SK-N-SH (cell line): Measurements from ENCODE around the gene MALT1.

Source experiments
- CHD2 ChIP-seq: fragments of 150-350 bp; IDR thresholded peaks from 2 replicates; pipeline ENCODE4 v1.6.1; 2018; ENCODE audit warnings: low read length; ENCODE audit not compliant: partially characterized antibody
- CTCF ChIP-seq: fragments of 200-600 bp; sonication (generic); IDR thresholded peaks from 2 replicates; pipeline ENCODE4 v1.6.1; 2017; ENCODE audit warnings: antibody characterized with exemption, mild to moderate bottlenecking, moderate library complexity
- EZH2phosphoT487 ChIP-seq: fragments of 200-600 bp; sonication (generic); IDR thresholded peaks from 2 replicates; pipeline ENCODE4 v1.6.1; 2017; ENCODE audit warnings: low read depth, mixed run types, mild to moderate bottlenecking, antibody characterized with exemption, moderate library complexity, borderline replicate concordance
- NRF1 ChIP-seq: IDR thresholded peaks from 2 replicates; pipeline ENCODE4 v1.6.1; 2012; ENCODE audit warnings: low read depth, mild to moderate bottlenecking, low read length
- POLR2AphosphoS5 ChIP-seq: IDR thresholded peaks from 2 replicates; pipeline ENCODE4 v1.6.1; 2012; ENCODE audit warnings: low read depth, low read length
- RAD21 ChIP-seq: IDR thresholded peaks from 2 replicates; pipeline ENCODE4 v1.6.1; 2012; ENCODE audit warnings: mild to moderate bottlenecking, low read length
- RFX5 ChIP-seq: IDR thresholded peaks from 2 replicates; pipeline ENCODE4 v1.6.1; 2012; ENCODE audit warnings: mild to moderate bottlenecking, improper control_type of control experiment, low read length
- TAF1 ChIP-seq: IDR thresholded peaks from 2 replicates; pipeline ENCODE4 v1.6.1; 2012; ENCODE audit warnings: low read depth, mild to moderate bottlenecking, low read length, moderate library complexity, borderline replicate concordance
- TCF12 ChIP-seq: IDR thresholded peaks from 2 replicates; pipeline ENCODE4 v1.4.0; 2012
- USF2 ChIP-seq: fragments of 150-350 bp; IDR thresholded peaks from 2 replicates; pipeline ENCODE4 v1.6.1; 2017; ENCODE audit warnings: antibody characterized with exemption, low read length, low read depth, borderline replicate concordance
- ZBTB33 ChIP-seq: IDR thresholded peaks from 2 replicates; pipeline ENCODE4 v1.4.0; 2012; ENCODE audit warnings: low read depth, borderline replicate concordance

GRCh38 chr18:58769321-58769720, 98.1 kb downstream of the MALT1 start:
- TF ChIP-seq TCF12 (no peak), CTCF (no peak), EZH2phosphoT487 (no peak), USF2 (no peak), CHD2 (no peak), NRF1 (no peak), TAF1 (no peak), ZBTB33 (no peak), RAD21 (no peak), POLR2AphosphoS5 (no peak), RFX5 (no peak)
